Activated T-helper 1 cell treated with anti-CD3 and anti-CD28 coated beads, Interleukin-12 subunit alpha, Interleukin-12 subunit beta, Interleukin-2, Interleukin-4 antibody, amounts not matched to agents 30 ng/mL and 10 ng/mL and 1 ng/mL, durations not matched to agents 14 hours and 24 hours and 36 hours (primary cell): ENCODE measurements around the gene ASIC2. TPM values are rescaled to one million over a fixed set of nuclear protein-coding genes. Genes with fewer than 3 reads are reported as not detected.

Experiments used
- DNase-seq: peaks from one replicate; pipeline ENCODE4 v3.0.0; 2021; ENCODE audit warnings: low spot score
- H3K27ac Mint-ChIP-seq: one replicate; pipeline ENCODE4 v1.8.0; 2021; ENCODE audit warnings: mild to moderate bottlenecking, mixed read lengths
- H3K27me3 Mint-ChIP-seq: one replicate; pipeline ENCODE4 v1.8.0; 2022; ENCODE audit warnings: mild to moderate bottlenecking, moderate library complexity, mixed read lengths; ENCODE audit not compliant: insufficient read depth
- H3K36me3 Mint-ChIP-seq: one replicate; pipeline ENCODE4 v1.8.0; 2021; ENCODE audit warnings: low read depth, mixed read lengths
- H3K4me1 Mint-ChIP-seq: one replicate; pipeline ENCODE4 v1.8.0; 2021; ENCODE audit warnings: low read depth, mixed read lengths
- H3K4me3 Mint-ChIP-seq: one replicate; pipeline ENCODE4 v1.8.0; 2021; ENCODE audit warnings: mild to moderate bottlenecking, moderate library complexity, mixed read lengths
- H3K9me3 Mint-ChIP-seq: one replicate; pipeline ENCODE4 v1.8.0; 2021; ENCODE audit warnings: mixed read lengths
- intact Hi-C: fragments of 100-400 bp; cut with micrococcal nuclease; formaldehyde crosslinking; loops from one replicate; pipeline ENCODE4 v1.15.1; 2024
- total RNA-seq: library from RNA; stranded (reverse); gene quantifications from 2 replicates; pipeline ENCODE4 v1.2.3, GENCODE V29; 2022

Gene ASIC2
- total RNA-seq, 1 donor from 2014 or later = not detected

- H3K36me3 Mint-ChIP-seq = no peaks in the 10 kb centered on the region
- H3K27ac Mint-ChIP-seq = no peak overlapping the region
- no peaks in the 10 kb centered on the region for H3K4me1 Mint-ChIP-seq
- H3K27me3 Mint-ChIP-seq = peaks cover 2% of the 10 kb centered on the region
- no peak overlapping the region for H3K4me3 Mint-ChIP-seq
- no peak for DNase-seq
- intact Hi-C loops = no loop called here
- H3K9me3 Mint-ChIP-seq = no peaks in the 10 kb centered on the region
These were observed 30.6 kb downstream of the ASIC2 start for GRCh38 chr17:33262266-33263123.

DNA sequence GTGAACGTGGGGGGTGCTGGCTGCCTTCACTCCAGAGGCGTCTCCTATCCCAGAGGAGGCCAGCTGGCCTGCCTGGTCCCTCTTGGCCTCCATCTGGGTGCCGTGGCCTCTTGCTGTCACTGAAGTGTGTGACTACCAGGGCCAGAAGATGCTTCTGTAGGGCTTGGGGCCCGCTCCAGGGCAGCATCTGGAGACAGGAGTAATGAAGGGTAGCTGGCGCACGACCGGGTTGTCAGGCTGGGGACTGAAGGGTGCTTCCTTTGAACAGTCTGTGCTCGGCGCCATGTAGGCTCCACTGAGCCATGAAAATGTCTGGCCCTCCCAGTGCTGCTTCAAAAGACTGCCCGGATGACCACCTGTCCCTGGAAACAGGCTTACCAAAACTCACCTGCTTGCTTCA, 31.3 kb downstream of the ASIC2 start:
- Mint-ChIP-seq H3K36me3 (no peaks in the 10 kb centered on the region), H3K27ac (no peak overlapping the region), H3K4me1 (no peaks in the 10 kb centered on the region), H3K27me3 (peaks cover 2% of the 10 kb centered on the region), H3K4me3 (no peak overlapping the region), H3K9me3 (no peaks in the 10 kb centered on the region)
- intact Hi-C loops = no loop called here
- DNase-seq = no peak

- no peak overlapping the region for H3K4me3 Mint-ChIP-seq
- H3K4me1 Mint-ChIP-seq = no peaks in the 10 kb centered on the region
- H3K9me3 Mint-ChIP-seq = no peaks in the 10 kb centered on the region
- no peaks in the 10 kb centered on the region for H3K36me3 Mint-ChIP-seq
- no peak overlapping the region for H3K27ac Mint-ChIP-seq
- H3K27me3 Mint-ChIP-seq = peaks cover 2% of the 10 kb centered on the region
- DNase-seq = no peak
- intact Hi-C loops = no loop called here
These were observed 32.5 kb downstream of the ASIC2 start for GRCh38 chr17:33260638-33261037.

DNA sequence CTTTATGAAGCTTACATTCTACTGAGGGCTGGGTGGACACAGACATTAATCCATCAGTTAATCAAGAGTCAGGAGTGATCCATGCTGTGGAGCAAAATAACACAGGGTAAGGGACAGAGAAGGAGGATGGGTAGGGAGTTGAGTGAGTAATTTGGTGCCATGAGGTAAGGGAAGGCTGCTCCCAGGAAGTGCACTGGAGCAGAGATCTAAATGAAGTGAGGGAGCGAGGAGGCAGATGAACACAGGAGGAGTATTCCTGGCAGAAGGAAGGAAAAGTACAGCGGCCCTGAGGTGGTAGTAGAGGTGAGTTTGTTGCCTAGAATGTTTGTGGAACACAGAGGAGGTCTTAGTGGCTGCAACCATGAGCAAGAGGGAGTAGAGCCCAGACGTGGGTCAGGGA, 34.8 kb downstream of the ASIC2 start:
- no peaks in the 10 kb centered on the region for H3K9me3 Mint-ChIP-seq
- no peak overlapping the region for H3K4me3 Mint-ChIP-seq
- intact Hi-C loops = no loop called here
- no peaks in the 10 kb centered on the region for H3K4me1 Mint-ChIP-seq
- peaks cover 2% of the 10 kb centered on the region for H3K27me3 Mint-ChIP-seq
- no peak for DNase-seq
- H3K27ac Mint-ChIP-seq = no peak overlapping the region
- H3K36me3 Mint-ChIP-seq = no peaks in the 10 kb centered on the region

DNA sequence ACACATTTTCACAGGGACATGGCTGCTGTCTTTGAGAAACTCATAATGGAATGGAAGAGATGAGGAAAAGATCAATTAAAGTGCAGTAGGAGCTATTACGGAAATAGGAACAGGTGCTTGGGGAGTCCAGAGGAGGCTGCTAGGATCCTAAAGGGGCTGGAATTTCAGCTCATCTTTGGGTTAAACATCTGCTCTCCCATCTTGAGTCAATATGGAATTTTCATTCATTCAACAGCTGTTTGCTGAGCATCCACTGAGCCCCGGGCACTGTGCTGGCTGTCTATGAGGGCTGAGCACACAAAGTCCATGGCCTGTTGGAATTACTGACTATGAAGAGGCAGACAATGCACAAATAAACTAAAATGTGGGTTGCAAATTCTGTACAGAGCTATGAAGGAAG, 47.9 kb downstream of the ASIC2 start:
- no peaks in the 10 kb centered on the region for H3K9me3 Mint-ChIP-seq
- DNase-seq = no peak
- H3K4me3 Mint-ChIP-seq = no peak overlapping the region
- H3K27me3 Mint-ChIP-seq = no peaks in the 10 kb centered on the region
- no peaks in the 10 kb centered on the region for H3K4me1 Mint-ChIP-seq
- H3K36me3 Mint-ChIP-seq = no peaks in the 10 kb centered on the region
- intact Hi-C loops = no loop called here
- H3K27ac Mint-ChIP-seq = no peak overlapping the region

GRCh38 chr17:33243732-33244131, 49.4 kb downstream of the ASIC2 start:
- no peaks in the 10 kb centered on the region for H3K36me3 Mint-ChIP-seq
- intact Hi-C loops = no loop called here
- no peaks in the 10 kb centered on the region for H3K9me3 Mint-ChIP-seq
- H3K27ac Mint-ChIP-seq = no peak overlapping the region
- no peak for DNase-seq
- no peaks in the 10 kb centered on the region for H3K4me1 Mint-ChIP-seq
- no peaks in the 10 kb centered on the region for H3K27me3 Mint-ChIP-seq
- H3K4me3 Mint-ChIP-seq = no peak overlapping the region

- no peak overlapping the region for H3K4me3 Mint-ChIP-seq
- H3K27ac Mint-ChIP-seq = no peak overlapping the region
- no peaks in the 10 kb centered on the region for H3K9me3 Mint-ChIP-seq
- intact Hi-C loops = no loop called here
- H3K27me3 Mint-ChIP-seq = no peaks in the 10 kb centered on the region
- DNase-seq = no peak
- no peaks in the 10 kb centered on the region for H3K4me1 Mint-ChIP-seq
- H3K36me3 Mint-ChIP-seq = no peaks in the 10 kb centered on the region
These were observed 50.5 kb downstream of the ASIC2 start for GRCh38 chr17:33242375-33243124.

GRCh38 chr17:33241390-33241789, 51.7 kb downstream of the ASIC2 start:
- no peak overlapping the region for H3K4me3 Mint-ChIP-seq
- H3K4me1 Mint-ChIP-seq = no peaks in the 10 kb centered on the region
- no peak for DNase-seq
- H3K36me3 Mint-ChIP-seq = no peaks in the 10 kb centered on the region
- H3K27me3 Mint-ChIP-seq = no peaks in the 10 kb centered on the region
- no peak overlapping the region for H3K27ac Mint-ChIP-seq
- intact Hi-C loops = no loop called here
- no peaks in the 10 kb centered on the region for H3K9me3 Mint-ChIP-seq

- H3K27me3 Mint-ChIP-seq = no peaks in the 10 kb centered on the region
- intact Hi-C loops = no loop called here
- no peaks in the 10 kb centered on the region for H3K4me1 Mint-ChIP-seq
- no peak for DNase-seq
- no peaks in the 10 kb centered on the region for H3K36me3 Mint-ChIP-seq
- no peak overlapping the region for H3K4me3 Mint-ChIP-seq
- H3K9me3 Mint-ChIP-seq = no peaks in the 10 kb centered on the region
- no peak overlapping the region for H3K27ac Mint-ChIP-seq
These were observed 52.7 kb downstream of the ASIC2 start for GRCh38 chr17:33240362-33240761.

DNA sequence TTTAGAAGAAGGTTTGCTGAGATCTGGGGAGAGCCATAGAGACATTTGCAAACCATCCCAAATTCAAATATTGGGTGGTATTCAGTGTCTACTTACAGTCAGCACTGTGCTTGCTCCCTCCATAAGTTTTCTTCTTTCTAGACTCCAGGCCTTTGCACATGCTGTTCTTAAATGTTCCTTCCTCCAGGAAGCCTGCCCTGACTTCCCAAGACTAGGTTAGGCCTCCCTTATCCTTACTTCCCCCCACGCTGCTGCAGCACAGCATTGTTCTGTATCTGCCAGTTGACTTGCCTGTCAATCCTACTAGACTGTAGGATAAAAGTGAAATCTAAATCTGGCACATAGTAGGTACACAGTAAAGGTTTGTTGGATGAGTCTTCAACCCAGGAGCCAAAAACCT, 53.4 kb downstream of the ASIC2 start:
- Mint-ChIP-seq H3K27me3 (no peaks in the 10 kb centered on the region), H3K4me3 (no peak overlapping the region), H3K4me1 (no peaks in the 10 kb centered on the region), H3K9me3 (no peaks in the 10 kb centered on the region), H3K27ac (no peak overlapping the region), H3K36me3 (no peaks in the 10 kb centered on the region)
- no peak for DNase-seq
- intact Hi-C loops = no loop called here

DNA sequence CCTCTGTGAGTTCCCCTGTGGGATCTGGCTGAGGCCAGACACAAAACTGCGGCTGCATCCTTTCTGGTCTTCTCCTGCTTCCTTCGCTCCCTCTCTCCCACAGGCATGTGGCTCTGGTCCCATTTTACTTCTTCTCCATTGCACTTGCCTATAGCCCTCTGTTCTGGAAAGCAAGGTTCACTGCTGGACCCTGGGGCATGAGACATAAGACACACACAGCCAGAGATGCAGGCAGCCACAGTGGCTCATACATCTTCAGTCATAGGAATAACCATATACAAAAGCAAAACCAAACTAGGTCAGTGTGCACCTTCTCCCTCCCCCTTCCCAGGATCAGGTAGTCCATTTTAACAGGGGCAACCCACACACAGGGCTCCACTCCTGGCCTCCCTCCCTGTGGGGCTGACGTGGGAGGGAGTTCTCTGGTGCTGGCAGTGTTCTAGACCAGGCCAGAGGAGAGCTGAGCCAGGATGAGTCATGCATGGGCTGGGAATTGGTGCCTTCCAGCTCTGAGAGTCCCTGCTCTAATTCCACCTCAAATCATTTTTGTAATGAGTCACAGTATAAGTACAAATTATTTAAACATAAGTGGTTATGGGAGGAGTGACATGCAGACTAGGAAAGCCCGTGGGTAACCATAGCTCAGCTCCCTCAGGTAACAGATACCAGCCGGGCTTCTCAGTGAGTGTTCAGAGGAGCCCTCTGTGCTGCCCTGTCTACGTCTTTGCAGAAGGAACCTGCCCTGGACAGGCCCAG, 58.0 kb downstream of the ASIC2 start:
- Mint-ChIP-seq H3K27me3 (no peaks in the 10 kb centered on the region), H3K27ac (no peak overlapping the region), H3K9me3 (no peaks in the 10 kb centered on the region), H3K4me1 (no peaks in the 10 kb centered on the region), H3K36me3 (no peaks in the 10 kb centered on the region), H3K4me3 (no peak overlapping the region)
- no peak for DNase-seq
- intact Hi-C loops = no loop called here

DNA sequence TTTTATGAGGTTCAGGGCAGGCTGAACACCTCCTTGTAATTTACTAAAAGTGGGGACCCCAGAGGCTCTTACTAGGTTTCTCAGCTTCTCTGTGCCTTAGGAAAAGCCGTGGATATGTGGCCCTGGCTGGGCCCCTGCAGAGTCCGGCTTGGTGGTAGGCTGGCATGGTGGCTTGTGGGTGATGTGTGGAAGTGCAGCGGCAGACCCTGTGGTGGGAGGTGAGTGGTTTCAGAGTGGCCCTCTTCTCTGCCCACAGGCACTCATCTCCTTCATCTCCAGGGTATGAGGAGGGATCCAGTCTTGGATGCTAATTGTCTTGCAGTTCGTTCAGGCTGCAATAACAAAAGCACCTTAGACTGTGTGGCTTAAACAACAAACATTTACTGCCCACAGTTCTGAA, 58.9 kb downstream of the ASIC2 start:
- no peaks in the 10 kb centered on the region for H3K27me3 Mint-ChIP-seq
- no peak for DNase-seq
- H3K4me1 Mint-ChIP-seq = no peaks in the 10 kb centered on the region
- intact Hi-C loops = no loop called here
- no peaks in the 10 kb centered on the region for H3K36me3 Mint-ChIP-seq
- H3K4me3 Mint-ChIP-seq = no peak overlapping the region
- H3K9me3 Mint-ChIP-seq = no peaks in the 10 kb centered on the region
- no peak overlapping the region for H3K27ac Mint-ChIP-seq

DNA sequence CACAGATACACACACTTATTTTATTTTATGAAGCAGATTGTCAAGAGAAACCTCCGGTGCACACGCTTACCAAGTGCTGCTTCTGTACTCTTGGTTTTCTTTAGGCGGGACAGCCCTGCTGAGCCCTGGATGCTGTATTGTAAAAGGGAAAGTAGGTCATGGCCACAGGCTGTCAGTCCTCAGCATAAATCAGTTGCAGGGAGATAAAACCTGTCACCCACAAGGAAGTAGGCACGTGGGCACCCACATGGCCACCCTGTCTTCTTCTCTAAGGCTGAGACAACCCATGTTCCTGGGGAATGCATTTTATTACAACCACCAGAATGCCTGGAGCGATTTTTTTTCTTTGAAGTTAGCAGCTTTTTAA, 59.3 kb downstream of the ASIC2 start:
- no peaks in the 10 kb centered on the region for H3K4me1 Mint-ChIP-seq
- no peak overlapping the region for H3K4me3 Mint-ChIP-seq
- intact Hi-C loops = no loop called here
- H3K27ac Mint-ChIP-seq = no peak overlapping the region
- no peaks in the 10 kb centered on the region for H3K36me3 Mint-ChIP-seq
- peaks cover 2% of the 10 kb centered on the region for H3K27me3 Mint-ChIP-seq
- H3K9me3 Mint-ChIP-seq = no peaks in the 10 kb centered on the region
- no peak for DNase-seq
